22Rv1 (cell line): ENCODE measurements around the gene SUSD3.

Source experiments
- CTCF ChIP-seq: fragments of 450-650 bp; IDR thresholded peaks from 2 replicates; pipeline ENCODE4 v1.5.1; 2017; ENCODE audit warnings: mild to moderate bottlenecking
- ZFX ChIP-seq: fragments of 450-650 bp; IDR thresholded peaks from 2 replicates; pipeline ENCODE4 v1.6.1; 2017; ENCODE audit warnings: antibody characterized with exemption, borderline replicate concordance

DNA sequence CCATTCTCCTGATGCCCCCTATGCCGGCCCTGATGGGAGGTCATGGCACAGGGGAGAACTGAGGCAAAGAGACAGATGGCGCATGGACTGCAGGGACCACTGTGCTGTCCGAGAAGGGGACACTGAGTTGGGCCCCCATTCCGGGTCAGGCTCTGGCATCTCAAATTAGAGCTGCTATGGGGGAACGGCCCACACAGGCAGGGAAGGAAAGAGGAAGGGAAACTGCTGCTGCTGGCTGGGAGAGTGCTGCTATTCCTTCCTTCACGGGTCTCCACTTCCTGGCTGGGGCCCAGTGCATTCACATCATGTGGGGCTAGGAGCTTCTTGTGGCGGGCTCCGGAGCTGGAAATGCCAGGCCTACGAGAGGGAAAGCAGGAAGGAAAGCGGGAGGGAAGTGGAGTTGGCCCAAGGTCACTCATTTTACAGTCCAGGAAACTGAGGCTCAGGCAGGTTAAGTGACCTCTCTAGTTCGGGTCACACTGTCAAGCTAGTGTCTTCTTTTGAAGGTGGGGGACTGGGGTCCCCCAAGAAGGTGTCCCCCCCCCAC is 36.2 kb downstream of the SUSD3 start:
- TF ChIP-seq CTCF (no peak), ZFX (no peak)
